ENCODE measurements around the gene CELSR3.

The CELSR3 gene

DNA sequence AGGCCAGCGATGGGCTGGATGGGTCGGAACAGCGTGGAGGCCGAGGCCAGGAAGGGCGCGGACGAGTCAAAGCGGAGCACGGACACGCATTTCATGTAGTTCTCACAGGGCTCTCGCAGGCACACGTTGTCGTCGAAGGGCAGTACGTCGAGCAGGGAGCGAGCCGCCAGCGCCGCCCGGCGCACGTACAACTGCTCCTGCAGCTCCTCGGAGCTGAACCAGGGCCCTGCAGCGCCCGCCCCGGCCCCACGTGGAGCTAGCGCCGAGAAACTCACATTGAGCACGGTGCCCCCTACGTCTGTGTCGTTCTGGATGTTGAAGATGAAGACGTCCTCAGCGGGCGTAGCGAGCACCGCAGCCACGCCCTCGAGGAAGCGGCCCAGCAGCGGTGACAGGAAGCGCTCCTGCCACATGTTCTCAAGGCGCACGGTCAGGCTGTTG, 5.8 kb downstream of the CELSR3 start:
- no peak for DNase-seq

- peak; percentile 29 to 71 for DNase-seq
Measured at GRCh38 chr3:48656061-48656840, 6.4 kb downstream of the CELSR3 start.

DNA sequence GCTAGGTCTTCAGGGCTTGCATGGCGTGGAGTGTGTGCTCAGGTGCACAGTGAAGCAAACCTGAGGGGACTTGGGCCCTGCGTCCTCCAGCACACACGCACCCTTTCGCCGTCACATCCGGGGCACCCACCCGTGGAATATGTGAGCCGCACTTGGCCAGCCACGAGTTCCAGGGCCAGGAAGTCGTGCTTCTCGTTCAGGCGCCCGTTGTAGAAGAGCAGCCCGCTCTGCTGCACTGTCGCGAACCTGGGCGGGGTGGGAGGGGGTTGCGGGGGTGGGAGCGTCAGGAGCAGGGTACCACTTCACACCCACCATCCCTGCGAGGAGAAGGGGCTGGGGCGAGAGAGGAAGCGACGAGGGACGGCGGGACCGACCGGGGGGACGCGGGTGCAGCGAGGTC, 7.1 kb downstream of the CELSR3 start:
- no peak for DNase-seq

- no peak for DNase-seq
Measured at GRCh38 chr3:48655063-48655462, 7.6 kb downstream of the CELSR3 start.

DNA sequence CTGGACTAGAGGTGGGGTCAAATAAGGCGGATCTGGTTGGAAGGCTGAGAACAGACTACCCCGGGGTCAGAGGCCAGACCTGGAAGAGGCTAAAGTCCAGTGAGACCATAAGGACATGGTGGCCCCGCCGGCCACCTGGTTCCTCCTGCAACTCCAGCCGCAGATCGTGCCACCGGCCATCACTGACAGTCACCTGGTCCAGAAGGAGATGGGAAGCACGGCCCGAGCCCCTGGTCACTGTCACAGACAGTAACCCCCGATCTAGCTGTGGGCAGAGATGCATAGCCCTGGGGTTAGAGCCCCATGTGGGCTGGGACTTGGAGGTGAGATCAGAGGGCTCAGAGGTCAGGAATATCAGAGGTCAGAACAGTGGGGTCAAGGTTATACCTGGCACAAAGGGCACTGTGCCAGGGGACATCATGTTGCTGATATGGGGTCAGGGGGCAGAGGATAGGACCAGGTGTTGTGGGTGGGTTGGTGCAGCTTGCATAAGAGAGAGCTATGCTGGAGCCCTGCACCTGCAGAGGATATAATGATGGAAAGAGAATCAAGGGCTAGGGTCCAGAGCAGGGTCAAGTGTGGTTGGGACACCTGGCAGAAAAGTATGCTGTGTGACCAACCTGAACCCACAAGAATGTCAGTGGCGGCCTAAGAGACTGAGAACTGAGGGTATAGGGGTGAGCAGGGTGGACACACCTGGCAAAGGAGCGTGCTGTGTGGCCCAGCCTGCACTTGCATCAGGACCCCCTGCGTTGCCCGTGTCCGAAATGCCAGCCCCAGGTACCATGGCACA, 9.6 kb downstream of the CELSR3 start:
- DNase-seq: no peak

GRCh38 chr3:48651771-48652170, 10.9 kb downstream of the CELSR3 start:
- DNase-seq: no peak

- no peak for DNase-seq
Measured at GRCh38 chr3:48650723-48651122, 12.0 kb downstream of the CELSR3 start.

DNA sequence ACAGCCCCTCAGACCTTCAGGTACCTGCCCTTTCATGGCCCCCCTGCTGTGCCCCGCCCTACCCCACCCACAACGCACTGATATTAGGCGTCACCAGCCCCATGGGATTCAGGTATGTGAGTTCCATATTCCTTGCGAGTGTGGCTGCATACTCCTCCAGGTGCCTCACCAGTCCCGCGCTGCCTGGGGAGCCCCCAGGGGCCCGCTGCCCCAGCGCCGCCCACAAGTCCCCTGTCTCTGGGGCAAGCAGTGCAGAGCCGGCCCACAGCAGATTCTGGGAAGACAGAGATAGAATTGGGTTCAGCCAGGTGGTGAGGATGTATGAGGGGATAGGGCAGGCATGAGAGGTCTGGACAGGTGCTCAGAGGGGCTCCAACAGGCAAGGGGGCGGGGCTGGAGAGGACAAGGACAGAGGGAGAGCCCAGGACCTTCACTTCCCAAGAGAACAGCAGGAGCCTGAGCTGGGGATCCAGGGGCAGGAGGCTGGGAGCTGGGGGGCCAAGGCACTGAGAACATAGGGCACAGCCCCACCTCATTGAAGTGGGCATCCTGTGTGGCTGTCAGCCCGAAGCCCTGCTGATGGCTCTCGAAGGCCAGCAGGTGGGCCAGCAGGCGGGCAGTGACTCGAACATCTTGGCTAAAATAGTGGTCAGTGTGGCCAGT, 14.4 kb downstream of the CELSR3 start:
- no peak for DNase-seq

- DNase-seq: no peak
Measured at GRCh38 chr3:48647714-48648113, 15.0 kb downstream of the CELSR3 start.

DNA sequence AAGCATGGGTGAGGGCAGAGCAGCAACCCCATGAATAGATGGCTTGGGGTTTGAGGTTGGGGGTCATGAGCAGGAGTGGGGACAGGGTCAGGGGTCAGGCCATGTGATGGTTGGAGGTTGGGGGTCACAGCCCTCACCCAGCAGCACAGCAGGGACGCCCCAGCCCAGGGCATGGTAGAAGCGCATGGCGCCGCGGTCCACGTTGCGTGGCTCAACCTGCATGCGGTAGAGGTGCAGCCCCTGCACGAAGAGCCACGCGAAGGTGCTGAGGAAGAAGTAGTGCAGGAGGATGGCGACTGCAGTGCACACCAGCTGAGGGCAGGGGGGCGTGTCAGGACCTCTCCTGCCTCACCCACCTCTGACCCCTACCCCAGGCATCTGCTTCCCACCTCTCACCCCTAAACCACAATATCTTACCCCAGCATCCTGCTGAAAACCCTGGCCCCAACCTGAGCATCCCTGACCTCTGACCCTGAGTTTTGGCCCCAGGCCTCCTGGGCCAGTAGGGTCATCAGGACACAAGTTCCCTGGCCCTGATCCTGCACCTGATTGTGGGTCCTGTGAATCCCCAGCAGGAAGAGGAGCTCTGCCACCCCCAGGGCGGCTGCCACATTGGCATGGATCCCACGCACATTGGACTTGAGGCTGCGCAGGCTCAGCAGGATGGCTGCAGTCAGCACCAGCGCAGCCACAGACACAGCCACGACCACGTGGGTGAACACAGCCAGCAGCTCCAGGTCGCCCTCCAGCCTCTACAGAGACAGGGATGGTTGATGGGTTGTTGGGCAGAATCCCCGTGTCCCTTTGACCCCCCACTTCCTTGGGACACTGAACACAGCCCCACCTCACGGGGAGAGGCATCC, 17.6 kb downstream of the CELSR3 start:
- DNase-seq: no peak

DNA sequence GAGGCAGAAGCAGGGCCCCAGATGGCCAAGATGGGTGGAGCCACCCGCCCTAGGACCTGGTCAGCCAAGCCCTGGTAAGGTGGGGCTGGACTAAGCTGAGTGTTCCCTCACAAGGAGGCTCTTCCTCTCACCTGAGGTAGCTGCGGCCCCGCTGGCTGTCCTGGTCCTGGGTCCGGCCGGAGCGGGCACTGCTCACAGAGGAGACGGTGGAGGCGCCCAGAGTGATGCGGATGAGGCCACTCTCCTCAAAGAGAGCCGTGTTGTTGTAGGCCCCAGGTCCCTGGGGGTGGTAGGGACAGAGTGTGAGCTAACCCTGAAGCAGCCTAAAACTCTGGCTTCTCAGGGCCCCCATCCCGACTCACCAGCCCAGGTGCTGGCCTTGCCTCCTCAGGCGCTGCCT, 20.1 kb downstream of the CELSR3 start:
- no peak for DNase-seq

DNA sequence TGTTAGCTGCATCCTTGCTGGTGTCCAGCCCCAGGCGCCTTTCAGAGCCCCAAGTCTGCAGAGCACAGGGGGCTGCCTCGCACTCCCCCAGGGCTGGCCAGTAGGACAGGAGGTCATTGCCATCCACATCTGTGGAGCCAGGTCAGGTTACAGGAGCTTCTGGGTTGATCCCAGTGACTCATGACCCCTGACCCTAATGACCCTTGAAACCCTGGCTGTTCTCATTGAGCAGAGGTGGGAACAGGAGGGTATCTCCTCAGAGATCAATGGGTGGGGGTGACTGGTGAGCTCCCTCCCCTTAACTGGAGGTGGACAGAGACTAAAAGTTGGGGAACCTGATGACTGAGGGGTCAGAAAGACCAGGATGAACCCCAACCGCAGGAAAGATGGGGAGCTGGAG, 21.3 kb downstream of the CELSR3 start:
- DNase-seq: no peak

GRCh38 chr3:48639944-48640606, 22.6 kb downstream of the CELSR3 start:
- no peak for DNase-seq

DNA sequence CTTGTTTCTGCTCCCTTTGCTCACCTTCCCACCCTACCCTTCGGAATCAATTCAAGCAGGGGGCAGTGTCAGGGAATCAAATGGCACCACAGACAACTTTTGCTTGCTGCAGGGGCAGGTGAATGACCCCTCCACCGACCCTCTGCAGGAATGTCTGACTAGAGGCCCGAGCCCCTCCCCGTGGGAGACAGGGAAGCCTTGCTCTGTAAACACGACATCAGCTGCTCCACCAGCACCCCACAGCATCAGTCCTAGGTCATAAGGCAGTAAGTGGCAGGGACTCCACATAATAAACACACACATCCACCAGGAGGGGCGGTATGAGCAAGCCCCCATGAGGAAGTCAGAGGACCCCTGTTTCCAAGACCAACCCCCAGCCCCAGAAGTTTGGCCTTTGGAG, 25.4 kb downstream of the CELSR3 start:
- no peak for DNase-seq

DNA sequence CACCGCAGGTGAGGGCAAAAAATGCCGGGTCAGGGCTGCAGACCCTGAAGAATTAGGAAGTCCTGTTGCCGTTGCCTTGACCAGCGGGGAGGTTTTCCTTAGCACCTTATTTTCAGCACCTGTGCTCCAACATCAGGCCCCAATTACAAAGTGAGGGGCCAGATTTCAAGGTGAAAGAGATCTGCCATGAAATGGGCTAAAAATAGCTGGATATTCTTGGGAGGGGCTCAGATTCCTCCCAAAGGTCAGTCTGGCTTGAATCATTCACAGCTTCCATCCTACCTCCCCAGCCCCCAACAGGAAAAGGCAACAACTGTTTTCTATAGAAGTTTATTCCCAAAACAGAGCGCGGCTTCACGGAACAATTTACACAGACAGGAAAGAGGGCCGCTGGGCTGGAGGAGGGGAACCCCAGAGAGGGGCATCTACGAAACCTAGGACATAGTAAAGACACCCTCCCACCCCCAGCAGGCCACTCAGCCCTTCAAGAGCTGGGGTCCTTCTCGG, 26.5 kb downstream of the CELSR3 start:
- no peak for DNase-seq

DNA sequence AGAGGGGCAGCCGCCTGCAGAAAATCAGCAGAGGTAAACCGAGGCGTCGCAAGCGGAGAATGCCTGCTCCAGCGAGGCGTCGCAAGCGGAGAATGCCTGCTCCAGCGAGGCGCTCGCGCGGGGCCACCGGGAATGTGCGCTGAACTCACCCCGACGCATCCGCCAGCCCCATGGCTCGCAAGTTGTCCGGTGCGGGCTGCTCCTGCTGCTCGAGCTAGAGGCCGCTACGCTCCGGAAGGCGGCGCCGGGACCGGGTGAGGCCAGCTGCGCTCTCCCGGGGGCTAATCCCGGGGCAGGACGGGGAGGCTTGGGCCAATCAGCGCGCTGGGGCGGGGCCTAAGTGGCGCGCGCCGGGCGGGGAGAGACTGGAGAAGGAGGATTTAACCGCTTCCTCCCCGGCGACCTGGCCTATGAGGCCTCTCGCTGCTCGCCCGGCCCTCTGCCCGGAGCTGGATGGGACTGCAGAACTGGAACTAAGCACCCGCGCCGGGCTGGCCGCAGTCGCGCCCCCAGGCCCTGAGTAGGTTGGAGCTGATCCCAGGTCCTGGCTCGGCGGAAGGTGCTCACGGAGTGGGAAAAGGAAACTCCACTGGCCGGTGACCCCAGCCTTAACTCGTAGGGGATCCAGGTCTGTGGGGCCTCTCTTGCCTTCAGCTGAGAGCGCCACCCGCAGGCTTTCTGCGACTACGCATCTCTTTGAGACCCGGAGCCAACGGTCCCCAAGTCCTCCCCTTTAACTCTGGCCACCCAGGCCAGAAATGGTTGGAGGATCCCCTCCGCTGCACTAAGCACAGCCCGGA, 27.3 kb downstream of the CELSR3 start, which contains the start of gene SLC26A6:
TSS of gene SLC26A6 (minus strand) at position 240 of the 800 bp plus-strand sequence. CDS start at position 172, 68 bp downstream.
- peak; percentile 86 to 88 for DNase-seq

- DNase-seq: peak in 1 of 2 donors; percentile 30
Measured at GRCh38 chr3:48634661-48635221, 27.9 kb downstream of the CELSR3 start.

- no peak for DNase-seq
Measured at GRCh38 chr3:48633743-48634142, 28.9 kb downstream of the CELSR3 start.

DNA sequence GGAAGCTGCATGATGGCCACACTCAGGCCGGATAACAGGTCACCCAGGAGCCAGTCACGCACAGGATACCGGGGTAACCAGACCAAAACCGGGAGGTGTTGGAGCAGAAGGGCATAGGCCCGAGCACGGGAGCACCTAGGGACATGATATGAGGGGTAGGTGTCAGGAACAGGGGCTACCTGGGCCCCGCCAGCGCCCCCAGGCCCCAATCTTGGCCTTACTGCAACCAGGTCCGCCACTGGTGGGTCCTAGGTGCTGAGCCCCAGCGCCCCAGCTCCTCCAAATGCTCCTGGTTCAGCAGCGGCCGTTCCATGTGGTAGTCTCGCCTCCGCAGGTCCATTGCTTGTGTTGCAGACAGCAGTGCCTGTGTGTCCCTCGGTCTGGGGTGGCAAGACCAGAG, 29.4 kb downstream of the CELSR3 start:
- no peak for DNase-seq
